ENCODE measurements around the gene NUP214.

DNA sequence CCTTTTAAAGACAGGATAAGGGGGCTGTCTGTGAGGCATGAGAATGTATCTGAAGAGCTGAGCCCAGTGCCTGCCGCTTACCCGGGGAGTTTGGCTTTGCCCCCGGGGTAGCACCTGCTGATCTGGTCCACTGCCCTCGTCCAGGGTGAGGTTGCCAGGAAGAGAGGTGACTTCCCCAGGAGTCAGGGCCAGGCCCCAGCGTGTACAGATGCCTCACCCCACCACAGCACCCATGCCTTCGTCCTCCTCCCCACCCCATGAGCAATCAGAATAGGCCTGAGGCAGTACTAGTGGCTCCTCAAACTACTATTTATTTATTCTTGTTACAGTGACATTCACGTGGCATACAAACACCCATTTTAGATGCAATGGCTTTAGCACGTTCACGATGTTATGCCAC is 44.8 kb upstream of the NUP214 start:
- TF ChIP-seq, protein P1, sequence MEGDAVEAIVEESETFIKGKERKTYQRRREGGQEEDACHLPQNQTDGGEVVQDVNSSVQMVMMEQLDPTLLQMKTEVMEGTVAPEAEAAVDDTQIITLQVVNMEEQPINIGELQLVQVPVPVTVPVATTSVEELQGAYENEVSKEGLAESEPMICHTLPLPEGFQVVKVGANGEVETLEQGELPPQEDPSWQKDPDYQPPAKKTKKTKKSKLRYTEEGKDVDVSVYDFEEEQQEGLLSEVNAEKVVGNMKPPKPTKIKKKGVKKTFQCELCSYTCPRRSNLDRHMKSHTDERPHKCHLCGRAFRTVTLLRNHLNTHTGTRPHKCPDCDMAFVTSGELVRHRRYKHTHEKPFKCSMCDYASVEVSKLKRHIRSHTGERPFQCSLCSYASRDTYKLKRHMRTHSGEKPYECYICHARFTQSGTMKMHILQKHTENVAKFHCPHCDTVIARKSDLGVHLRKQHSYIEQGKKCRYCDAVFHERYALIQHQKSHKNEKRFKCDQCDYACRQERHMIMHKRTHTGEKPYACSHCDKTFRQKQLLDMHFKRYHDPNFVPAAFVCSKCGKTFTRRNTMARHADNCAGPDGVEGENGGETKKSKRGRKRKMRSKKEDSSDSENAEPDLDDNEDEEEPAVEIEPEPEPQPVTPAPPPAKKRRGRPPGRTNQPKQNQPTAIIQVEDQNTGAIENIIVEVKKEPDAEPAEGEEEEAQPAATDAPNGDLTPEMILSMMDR (IDR thresholded peaks at IDR 0.05) = no peak
- no peak for TF ChIP-seq YY1 (IDR thresholded peaks at IDR 0.05; ENCODE audit: low read depth)
- TF ChIP-seq CHD2 (IDR thresholded peaks at IDR 0.05; ENCODE audit: low read length, partially characterized antibody) = no peak
- TF ChIP-seq RAD21 (IDR thresholded peaks at IDR 0.05; ENCODE audit: low read length) = no peak
- TF ChIP-seq SMC3 (IDR thresholded peaks at IDR 0.05; ENCODE audit: low read depth, low read length) = no peak
- TF ChIP-seq EP300 (IDR thresholded peaks at IDR 0.05; ENCODE audit: borderline replicate concordance in 1 of 2, low read depth in 1 of 2, low read length in 1 of 2) = no peak
- TF ChIP-seq POLR2AphosphoS5 (IDR thresholded peaks at IDR 0.05; ENCODE audit: low read depth, low read length) = no peak
- TF ChIP-seq, protein P2, sequence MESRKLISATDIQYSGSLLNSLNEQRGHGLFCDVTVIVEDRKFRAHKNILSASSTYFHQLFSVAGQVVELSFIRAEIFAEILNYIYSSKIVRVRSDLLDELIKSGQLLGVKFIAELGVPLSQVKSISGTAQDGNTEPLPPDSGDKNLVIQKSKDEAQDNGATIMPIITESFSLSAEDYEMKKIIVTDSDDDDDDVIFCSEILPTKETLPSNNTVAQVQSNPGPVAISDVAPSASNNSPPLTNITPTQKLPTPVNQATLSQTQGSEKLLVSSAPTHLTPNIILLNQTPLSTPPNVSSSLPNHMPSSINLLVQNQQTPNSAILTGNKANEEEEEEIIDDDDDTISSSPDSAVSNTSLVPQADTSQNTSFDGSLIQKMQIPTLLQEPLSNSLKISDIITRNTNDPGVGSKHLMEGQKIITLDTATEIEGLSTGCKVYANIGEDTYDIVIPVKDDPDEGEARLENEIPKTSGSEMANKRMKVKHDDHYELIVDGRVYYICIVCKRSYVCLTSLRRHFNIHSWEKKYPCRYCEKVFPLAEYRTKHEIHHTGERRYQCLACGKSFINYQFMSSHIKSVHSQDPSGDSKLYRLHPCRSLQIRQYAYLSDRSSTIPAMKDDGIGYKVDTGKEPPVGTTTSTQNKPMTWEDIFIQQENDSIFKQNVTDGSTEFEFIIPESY (IDR thresholded peaks at IDR 0.05; ENCODE audit: borderline replicate concordance, low read depth) = no peak
- TF ChIP-seq, protein P3, sequence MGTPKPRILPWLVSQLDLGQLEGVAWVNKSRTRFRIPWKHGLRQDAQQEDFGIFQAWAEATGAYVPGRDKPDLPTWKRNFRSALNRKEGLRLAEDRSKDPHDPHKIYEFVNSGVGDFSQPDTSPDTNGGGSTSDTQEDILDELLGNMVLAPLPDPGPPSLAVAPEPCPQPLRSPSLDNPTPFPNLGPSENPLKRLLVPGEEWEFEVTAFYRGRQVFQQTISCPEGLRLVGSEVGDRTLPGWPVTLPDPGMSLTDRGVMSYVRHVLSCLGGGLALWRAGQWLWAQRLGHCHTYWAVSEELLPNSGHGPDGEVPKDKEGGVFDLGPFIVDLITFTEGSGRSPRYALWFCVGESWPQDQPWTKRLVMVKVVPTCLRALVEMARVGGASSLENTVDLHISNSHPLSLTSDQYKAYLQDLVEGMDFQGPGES (IDR thresholded peaks at IDR 0.05; ENCODE audit: low read depth, low read length) = no peak
- no peak for TF ChIP-seq EZH2phosphoT487 (IDR thresholded peaks at IDR 0.05; ENCODE audit: borderline replicate concordance, low read depth)

Measured in SK-N-SH (cell line).